Measurements from ENCODE around the gene ARHGAP28.
"Not testable (repeated sequence)": the region's sequence is repeated elsewhere in the genome, so short reads cannot be mapped to it uniquely, and the experiment has no call there.

ARHGAP28 gene

GRCh38 chr18:6934859-6935258 is 205.3 kb downstream of the ARHGAP28 start:
- DNase-seq (ENCODE audit: low spot score), result no peak

- no peak for DNase-seq (ENCODE audit: low spot score)
Measured at GRCh38 chr18:6938003-6938402, 208.5 kb downstream of the ARHGAP28 start.

- not testable (repeated sequence) for DNase-seq (ENCODE audit: low spot score)
Measured at GRCh38 chr18:6938403-6938802, 208.9 kb downstream of the ARHGAP28 start.

- DNase-seq (ENCODE audit: low spot score), result no peak
Measured at GRCh38 chr18:6939972-6940371, 210.5 kb downstream of the ARHGAP28 start.

- DNase-seq (ENCODE audit: low spot score), result no peak
Measured at GRCh38 chr18:6940451-6940850, 210.9 kb downstream of the ARHGAP28 start.

GRCh38 chr18:6941996-6942395 is 212.5 kb downstream of the ARHGAP28 start:
- DNase-seq (ENCODE audit: low spot score), result no peak

GRCh38 chr18:6942742-6943141 is 213.2 kb downstream of the ARHGAP28 start:
- no peak for DNase-seq (ENCODE audit: low spot score)

- DNase-seq (ENCODE audit: low spot score), result no peak
Measured at GRCh38 chr18:6943143-6943542, 213.6 kb downstream of the ARHGAP28 start.

GRCh38 chr18:6947338-6948030 is 218.0 kb downstream of the ARHGAP28 start:
- no peak for DNase-seq (ENCODE audit: low spot score)

- DNase-seq (ENCODE audit: low spot score), result no peak
Measured at GRCh38 chr18:6948281-6949055, 219.0 kb downstream of the ARHGAP28 start.

GRCh38 chr18:6949800-6950586 is 220.5 kb downstream of the ARHGAP28 start:
- no peak for DNase-seq (ENCODE audit: low spot score)

- no peak for DNase-seq (ENCODE audit: low spot score)
Measured at GRCh38 chr18:6950641-6951040, 221.1 kb downstream of the ARHGAP28 start.

- no peak for DNase-seq (ENCODE audit: low spot score)
Measured at GRCh38 chr18:6951336-6952090, 222.0 kb downstream of the ARHGAP28 start.

GRCh38 chr18:6954501-6954900 is 225.0 kb downstream of the ARHGAP28 start:
- DNase-seq (ENCODE audit: low spot score), result no peak

GRCh38 chr18:6955304-6955703 is 225.8 kb downstream of the ARHGAP28 start:
- DNase-seq (ENCODE audit: low spot score), result no peak

- DNase-seq (ENCODE audit: low spot score), result no peak
Measured at GRCh38 chr18:6956495-6956894, 227.0 kb downstream of the ARHGAP28 start.

- DNase-seq (ENCODE audit: low spot score), result no peak
Measured at GRCh38 chr18:6956999-6957398, 227.5 kb downstream of the ARHGAP28 start.

- no peak for DNase-seq (ENCODE audit: low spot score)
Measured at GRCh38 chr18:6959110-6959509, 229.6 kb downstream of the ARHGAP28 start.

GRCh38 chr18:6960124-6960523 is 230.6 kb downstream of the ARHGAP28 start:
- DNase-seq (ENCODE audit: low spot score), result no peak

- DNase-seq (ENCODE audit: low spot score), result no peak
Measured at GRCh38 chr18:6960656-6961055, 231.1 kb downstream of the ARHGAP28 start.

GRCh38 chr18:6961331-6961730 is 231.8 kb downstream of the ARHGAP28 start:
- no peak for DNase-seq (ENCODE audit: low spot score)
